ENCODE data around the gene ZNF805. TPM values are rescaled to one million over a fixed set of nuclear protein-coding genes. Genes with fewer than 3 reads are reported as not detected.

The ZNF805 gene
- total RNA-seq, 2 donors from 2014 or later = 23.0 to 30.7 TPM

DNA sequence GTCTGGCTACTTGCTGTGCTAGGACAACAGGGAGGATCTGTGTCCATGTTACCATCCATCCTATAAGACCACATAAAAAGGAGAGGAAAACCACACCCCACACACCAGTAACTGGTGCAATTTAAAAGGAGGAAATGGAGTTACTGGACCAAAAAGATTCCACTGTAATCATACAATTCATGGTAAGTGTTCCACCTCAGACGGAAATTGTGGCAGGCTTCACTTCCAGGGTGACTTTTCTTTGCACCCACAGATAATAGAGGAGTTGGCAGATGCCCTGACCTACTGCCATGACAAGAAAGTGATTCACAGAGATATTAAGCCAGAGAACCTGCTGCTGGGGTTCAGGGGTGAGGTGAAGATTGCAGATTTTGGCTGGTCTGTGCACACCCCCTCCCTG is 7.2 kb upstream of the ZNF805 start:
- Histone ChIP-seq H3K36me3 (no peaks in the 10 kb centered on the region), H3K9me3 (no peaks in the 10 kb centered on the region), H3K27ac (no peak overlapping the region), H3K4me3 (no peak overlapping the region), H3K4me1 (ENCODE audit: control insufficient read depth in 1 of 2, low read depth in 2 of 2) (no peaks in the 10 kb centered on the region), H3K27me3 (replicated peaks; ENCODE audit: insufficient read depth) (no peaks in the 10 kb centered on the region)
- TF ChIP-seq, protein P1, sequence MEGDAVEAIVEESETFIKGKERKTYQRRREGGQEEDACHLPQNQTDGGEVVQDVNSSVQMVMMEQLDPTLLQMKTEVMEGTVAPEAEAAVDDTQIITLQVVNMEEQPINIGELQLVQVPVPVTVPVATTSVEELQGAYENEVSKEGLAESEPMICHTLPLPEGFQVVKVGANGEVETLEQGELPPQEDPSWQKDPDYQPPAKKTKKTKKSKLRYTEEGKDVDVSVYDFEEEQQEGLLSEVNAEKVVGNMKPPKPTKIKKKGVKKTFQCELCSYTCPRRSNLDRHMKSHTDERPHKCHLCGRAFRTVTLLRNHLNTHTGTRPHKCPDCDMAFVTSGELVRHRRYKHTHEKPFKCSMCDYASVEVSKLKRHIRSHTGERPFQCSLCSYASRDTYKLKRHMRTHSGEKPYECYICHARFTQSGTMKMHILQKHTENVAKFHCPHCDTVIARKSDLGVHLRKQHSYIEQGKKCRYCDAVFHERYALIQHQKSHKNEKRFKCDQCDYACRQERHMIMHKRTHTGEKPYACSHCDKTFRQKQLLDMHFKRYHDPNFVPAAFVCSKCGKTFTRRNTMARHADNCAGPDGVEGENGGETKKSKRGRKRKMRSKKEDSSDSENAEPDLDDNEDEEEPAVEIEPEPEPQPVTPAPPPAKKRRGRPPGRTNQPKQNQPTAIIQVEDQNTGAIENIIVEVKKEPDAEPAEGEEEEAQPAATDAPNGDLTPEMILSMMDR (IDR thresholded peaks at IDR 0.05) = no peak
- DNase-seq (ENCODE audit: low spot score) = no peak
- no peak for ATAC-seq (ENCODE audit: insufficient number of reproducible peaks, low FRiP score, low read depth)

DNA sequence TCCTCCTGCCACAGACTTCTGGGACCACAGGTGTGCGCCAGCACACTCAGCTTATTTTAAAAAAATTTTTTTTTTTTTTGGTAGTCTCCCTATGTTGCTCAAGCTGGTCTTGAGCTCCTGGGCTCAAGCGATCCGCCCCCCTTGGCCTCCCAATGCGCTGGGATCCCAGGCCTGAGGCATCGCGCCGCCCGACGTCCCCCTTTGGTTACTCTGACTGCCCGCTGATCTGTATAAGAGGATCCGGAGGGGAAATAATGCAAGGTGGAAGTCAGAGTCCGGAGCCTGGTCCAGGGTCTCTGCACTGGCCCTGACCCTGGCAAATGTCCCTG is 486 bp upstream of the ZNF805 start:
- peaks cover 13% of the 10 kb centered on the region for H3K36me3 ChIP-seq
- no peak for ATAC-seq (ENCODE audit: insufficient number of reproducible peaks, low FRiP score, low read depth)
- TF ChIP-seq, protein P1 (IDR thresholded peaks at IDR 0.05) = no peak

DNA sequence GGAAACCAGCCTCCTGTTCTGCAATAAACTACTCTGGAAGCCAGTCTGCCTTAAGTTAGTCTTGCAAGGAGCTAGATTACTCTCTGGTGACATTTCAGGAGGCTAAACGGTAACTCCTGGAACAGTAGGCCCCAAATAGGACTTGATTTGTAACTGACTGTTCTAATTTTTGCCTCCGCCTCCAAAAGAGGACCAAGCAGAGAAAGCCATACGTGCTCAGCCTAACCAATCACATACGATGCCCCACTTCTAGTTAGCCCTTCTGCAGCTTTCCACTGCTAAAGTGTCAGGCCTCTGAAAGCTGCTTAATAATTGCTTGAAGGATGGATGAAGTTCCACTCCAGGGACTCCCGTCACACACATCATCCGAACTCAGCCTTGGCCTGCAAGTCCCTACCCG is 744 bp downstream of the ZNF805 start:
- Histone ChIP-seq H3K4me3 (peak overlapping the region; percentile 100), H3K4me1 (ENCODE audit: control insufficient read depth in 1 of 2, low read depth in 2 of 2) (peaks cover 11 to 15% of the 10 kb centered on the region in 2 donors), H3K9me3 (no peaks in the 10 kb centered on the region), H3K36me3 (peaks cover 24% of the 10 kb centered on the region), H3K27me3 (replicated peaks; ENCODE audit: insufficient read depth) (no peaks in the 10 kb centered on the region), H3K27ac (peak overlapping the region; percentile 88)
- ATAC-seq (ENCODE audit: insufficient number of reproducible peaks, low FRiP score, low read depth) (no peak), DNase-seq (ENCODE audit: low spot score) (no peak)
- TF ChIP-seq, protein P1 (IDR thresholded peaks at IDR 0.05) = no peak

More for the DNA sequence above, 486 bp upstream of the ZNF805 start:
- Histone ChIP-seq H3K4me3 (peak overlapping the region; percentile 100), H3K27me3 (replicated peaks; ENCODE audit: insufficient read depth) (no peaks in the 10 kb centered on the region), H3K27ac (peak overlapping the region; percentile 88), H3K4me1 (ENCODE audit: control insufficient read depth in 1 of 2, low read depth in 2 of 2) (peaks cover 11 to 15% of the 10 kb centered on the region in 2 donors), H3K9me3 (no peaks in the 10 kb centered on the region)
- DNase-seq (ENCODE audit: low spot score) = no peak

DNA sequence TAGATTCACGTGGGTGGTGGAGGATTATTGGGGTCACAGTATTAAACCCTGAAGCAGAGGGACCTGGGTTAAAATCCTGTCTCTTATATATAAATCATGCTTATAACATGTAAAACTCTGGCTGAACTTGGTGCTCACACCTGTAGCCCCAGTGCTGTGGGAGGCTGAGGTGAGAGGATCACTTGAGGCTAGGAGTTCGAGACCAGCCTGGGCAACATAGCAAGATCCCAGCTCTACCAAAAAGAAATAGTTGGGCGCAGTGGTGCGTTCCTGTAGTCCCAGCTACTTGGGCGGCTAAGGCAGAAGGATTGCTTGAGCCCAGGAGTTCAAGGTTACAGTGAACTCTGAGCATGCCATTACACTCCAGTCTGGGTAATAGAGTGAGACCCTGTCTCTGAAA is 2.4 kb downstream of the ZNF805 start:
- Histone ChIP-seq H3K4me3 (no peak overlapping the region), H3K27ac (no peak overlapping the region), H3K4me1 (ENCODE audit: control insufficient read depth in 1 of 2, low read depth in 2 of 2) (peaks cover 11 to 15% of the 10 kb centered on the region in 2 donors), H3K27me3 (replicated peaks; ENCODE audit: insufficient read depth) (no peaks in the 10 kb centered on the region), H3K9me3 (peaks cover 5% of the 10 kb centered on the region), H3K36me3 (peaks cover 36% of the 10 kb centered on the region)
- TF ChIP-seq, protein P1 (IDR thresholded peaks at IDR 0.05) = no peak
- DNase-seq (ENCODE audit: low spot score) = no peak
- ATAC-seq (ENCODE audit: insufficient number of reproducible peaks, low FRiP score, low read depth) = no peak

DNA sequence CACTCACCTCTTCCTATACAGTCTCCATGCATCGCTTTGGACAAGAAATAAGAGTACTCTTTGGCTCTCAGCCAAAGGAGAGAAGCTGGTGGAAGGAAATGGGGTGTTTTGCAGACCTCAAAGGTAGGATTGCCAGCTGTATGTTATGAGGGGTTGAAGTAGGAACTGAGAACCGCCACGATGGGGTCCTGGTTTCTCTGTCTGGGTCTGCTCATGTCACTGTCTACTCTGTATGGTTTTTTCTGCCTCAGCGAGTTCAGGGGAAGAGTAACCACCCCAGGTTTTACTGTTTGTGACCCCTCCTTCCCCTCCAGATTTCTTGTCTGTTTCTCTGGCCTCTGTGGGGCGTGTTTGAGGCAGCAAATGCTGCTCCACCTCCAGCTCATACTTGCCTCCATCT is 4.1 kb downstream of the ZNF805 start:
- H3K4me1 ChIP-seq (ENCODE audit: control insufficient read depth in 1 of 2, low read depth in 2 of 2) = peaks cover 11 to 15% of the 10 kb centered on the region in 2 donors
- ATAC-seq (ENCODE audit: insufficient number of reproducible peaks, low FRiP score, low read depth) (no peak), DNase-seq (ENCODE audit: low spot score) (no peak)
- TF ChIP-seq, protein P1 (IDR thresholded peaks at IDR 0.05) = no peak
- peaks cover 48% of the 10 kb centered on the region for H3K36me3 ChIP-seq
- H3K27ac ChIP-seq = no peak overlapping the region
- H3K9me3 ChIP-seq = peaks cover 14% of the 10 kb centered on the region
- H3K27me3 ChIP-seq (replicated peaks; ENCODE audit: insufficient read depth) = no peaks in the 10 kb centered on the region
- no peak overlapping the region for H3K4me3 ChIP-seq

Measured in thoracic aorta (tissue), 2 donors.